Neural cell (in vitro differentiated cells): Measurements from ENCODE around the gene C22orf23. TPM values are rescaled to one million over a fixed set of nuclear protein-coding genes. Genes with fewer than 3 reads are reported as not detected.

Source experiments
- H2AFZ ChIP-seq: fragments of 200-600, 300-800 bp; sonication (generic), shearing (Covaris generic); 2 replicates; pipeline ENCODE4 v1.6.0; 2014; ENCODE audit warnings: low read depth, mild to moderate bottlenecking, antibody characterized with exemption, low read length, moderate library complexity
- H3F3A ChIP-seq: fragments of 200-600 bp; shearing (Covaris generic); 2 replicates; pipeline ENCODE4 v1.6.1; 2016; ENCODE audit warnings: mild to moderate bottlenecking, moderate library complexity, mixed read lengths, antibody characterized with exemption, low read length; ENCODE audit not compliant: insufficient read depth, poor library complexity, severe bottlenecking
- H3K27ac ChIP-seq: fragments of 200-600, 300-800 bp; sonication (generic), shearing (Covaris generic); 2 replicates; pipeline ENCODE4 v1.5.1; 2014; ENCODE audit warnings: mild to moderate bottlenecking, low read length, moderate library complexity
- H3K27me3 ChIP-seq: fragments of 300-800, 200-600 bp; sonication (generic), shearing (Covaris generic); 2 replicates; pipeline ENCODE4 v1.6.0; 2014; ENCODE audit warnings: mild to moderate bottlenecking, low read depth, low read length, moderate library complexity; ENCODE audit not compliant: insufficient read depth
- H3K36me3 ChIP-seq: fragments of 300-800, 200-600 bp; sonication (generic), shearing (Covaris generic); 2 replicates; pipeline ENCODE4 v1.5.1; 2014; ENCODE audit warnings: mild to moderate bottlenecking, antibody characterized with exemption, low read length, moderate library complexity; ENCODE audit not compliant: insufficient read depth
- H3K4me2 ChIP-seq: fragments of 300-800, 200-600 bp; sonication (generic), shearing (Covaris generic); 2 replicates; pipeline ENCODE4 v1.6.0; 2014; ENCODE audit warnings: mild to moderate bottlenecking, low read length
- H3K4me3 ChIP-seq: fragments of 300-800, 200-600 bp; sonication (generic), shearing (Covaris generic); 2 replicates; pipeline ENCODE4 v1.5.1; 2014; ENCODE audit warnings: mild to moderate bottlenecking, low read length, moderate library complexity
- H3K79me2 ChIP-seq: fragments of 200-600 bp; shearing (Covaris generic); replicated peaks from 2 replicates; pipeline ENCODE4 v1.6.0; 2014; ENCODE audit warnings: mild to moderate bottlenecking, low read length, moderate library complexity; ENCODE audit not compliant: insufficient read depth
- H3K9ac ChIP-seq: fragments of 300-800, 200-600 bp; sonication (generic), shearing (Covaris generic); 2 replicates; pipeline ENCODE4 v1.6.1; 2016; ENCODE audit warnings: mild to moderate bottlenecking, low read length, mixed read lengths
- H3K9me2 ChIP-seq: fragments of 200-600 bp; shearing (Covaris generic); 2 replicates; pipeline ENCODE4 v1.6.1; 2016; ENCODE audit warnings: mild to moderate bottlenecking, low read length, mixed read lengths; ENCODE audit not compliant: insufficient read depth
- H3K9me3 ChIP-seq: fragments of 200-600, 300-800 bp; sonication (generic), shearing (Covaris generic); 2 replicates; pipeline ENCODE4 v1.6.1; 2016; ENCODE audit warnings: mild to moderate bottlenecking, mixed run types, low read length, moderate library complexity, mixed read lengths
- H4K20me1 ChIP-seq: fragments of 200-600 bp; shearing (Covaris generic); 2 replicates; pipeline ENCODE4 v1.6.1; 2016; ENCODE audit warnings: mild to moderate bottlenecking, mixed run types; ENCODE audit not compliant: insufficient read depth
- CTCF ChIP-seq: fragments of 450-650 bp; IDR thresholded peaks from 2 replicates; pipeline ENCODE4 v1.5.1; 2014; ENCODE audit warnings: antibody characterized with exemption, mild to moderate bottlenecking, moderate library complexity; ENCODE audit not compliant: poor library complexity, severe bottlenecking
- EP300 ChIP-seq: fragments of 450-650 bp; conservative IDR thresholded peaks from 2 replicates; pipeline ENCODE4 v1.6.1; 2014; ENCODE audit warnings: antibody characterized with exemption, mild to moderate bottlenecking, moderate library complexity; ENCODE audit not compliant: poor library complexity, severe bottlenecking
- EZH2 ChIP-seq: fragments of 200-600, 300-800 bp; shearing (Covaris generic), sonication (generic); IDR thresholded peaks from 2 replicates; pipeline ENCODE4 v1.6.1; 2014; ENCODE audit warnings: antibody characterized with exemption, low read length, borderline replicate concordance, mild to moderate bottlenecking; ENCODE audit not compliant: insufficient read depth, poor library complexity, severe bottlenecking
- MXI1 ChIP-seq: fragments of 450-650 bp; conservative IDR thresholded peaks from 2 replicates; pipeline ENCODE4 v1.6.1; 2014; ENCODE audit warnings: antibody characterized with exemption, mild to moderate bottlenecking; ENCODE audit not compliant: poor library complexity, severe bottlenecking
- POLR2AphosphoS5 ChIP-seq: IDR thresholded peaks from 2 replicates; pipeline ENCODE4 v1.6.1; 2012
- RAD21 ChIP-seq: fragments of 450-650 bp; conservative IDR thresholded peaks from 2 replicates; pipeline ENCODE4 v1.6.1; 2014; ENCODE audit warnings: antibody characterized with exemption, mild to moderate bottlenecking, moderate library complexity
- REST ChIP-seq: IDR thresholded peaks from 2 replicates; pipeline ENCODE4 v1.6.1; 2012; ENCODE audit warnings: borderline replicate concordance
- SMC3 ChIP-seq: fragments of 450-650 bp; conservative IDR thresholded peaks from 2 replicates; pipeline ENCODE4 v1.6.1; 2014; ENCODE audit warnings: antibody characterized with exemption, mild to moderate bottlenecking, moderate library complexity; ENCODE audit not compliant: poor library complexity
- TAF1 ChIP-seq: IDR thresholded peaks from 2 replicates; pipeline ENCODE4 v1.6.1; 2012; ENCODE audit warnings: low read depth
- polyA plus RNA-seq: library from polyadenylated mRNA; depleted of rRNA; stranded (reverse); fragments of >200 nt; gene quantifications from 2 replicates; pipeline ENCODE4 v1.2.3, GENCODE V29; 2014

C22orf23 gene
- polyA plus RNA-seq, 1 donor from 2014 or later = 1.3 TPM

GRCh38 chr22:37932821-37933578, 20.4 kb downstream of the C22orf23 start:
- no peak overlapping the region for H2AFZ ChIP-seq
- no peaks in the 10 kb centered on the region for H3K9me2 ChIP-seq
- no peak overlapping the region for H3K9ac ChIP-seq
- H3K9me3 ChIP-seq = no peaks in the 10 kb centered on the region
- no peaks in the 10 kb centered on the region for H3K27me3 ChIP-seq
- H3K79me2 ChIP-seq = no peaks in the 10 kb centered on the region
- no peaks in the 10 kb centered on the region for H3F3A ChIP-seq
- no peaks in the 10 kb centered on the region for H4K20me1 ChIP-seq
- no peak overlapping the region for H3K27ac ChIP-seq
- no peak overlapping the region for H3K4me3 ChIP-seq
- H3K4me2 ChIP-seq = no peak overlapping the region
- H3K36me3 ChIP-seq = no peaks in the 10 kb centered on the region
- TF ChIP-seq SMC3 (no peak), CTCF (no peak), MXI1 (no peak), EP300 (no peak), POLR2AphosphoS5 (no peak), EZH2 (no peak)

- Histone ChIP-seq H3K27me3 (no peaks in the 10 kb centered on the region), H3K4me2 (no peak overlapping the region), H3K9ac (no peak overlapping the region), H3F3A (no peaks in the 10 kb centered on the region), H3K36me3 (no peaks in the 10 kb centered on the region), H3K9me2 (no peaks in the 10 kb centered on the region), H3K27ac (no peak overlapping the region), H3K9me3 (no peaks in the 10 kb centered on the region), H3K79me2 (no peaks in the 10 kb centered on the region), H3K4me3 (no peak overlapping the region), H4K20me1 (no peaks in the 10 kb centered on the region), H2AFZ (no peak overlapping the region)
- TF ChIP-seq EZH2 (no peak), POLR2AphosphoS5 (no peak), EP300 (no peak), SMC3 (no peak), REST (no peak), CTCF (no peak), MXI1 (no peak), RAD21 (no peak), TAF1 (no peak)
These were observed 21.0 kb downstream of the C22orf23 start for GRCh38 chr22:37932401-37932800.
